Measurements from ENCODE around the gene CFAP46. TPM values are rescaled to one million over a fixed set of nuclear protein-coding genes. Genes with fewer than 3 reads are reported as not detected.

Gene CFAP46
- total and polyA plus RNA-seq, 2 experiments from 2014 or later = 3.1 to 5.4 TPM

- Mint-ChIP-seq H3K36me3 (ENCODE audit: low read depth) (no peaks in the 10 kb centered on the region), H3K9me3 (no peaks in the 10 kb centered on the region; the same call in 2 of the 3 replicates), H3K27ac (no peak overlapping the region; the same call in 1 of the 2 replicates), H3K4me3 (no peak overlapping the region), H3K4me1 (peaks cover 22% of the 10 kb centered on the region), H3K27me3 (ENCODE audit: insufficient read depth, low read depth, poor library complexity) (peaks cover 15% of the 10 kb centered on the region)
- no peak for TF ChIP-seq STAT1 (IDR thresholded peaks at IDR 0.05; ENCODE audit: unreplicated experiment)
- no peak for TF ChIP-seq EZH2phosphoT487 (IDR thresholded peaks at IDR 0.05; ENCODE audit: unreplicated experiment)
- TF ChIP-seq EZH2 (IDR thresholded peaks at IDR 0.05; ENCODE audit: low read depth, unreplicated experiment) = no peak
- no peak for TF ChIP-seq POLR2AphosphoS5 (IDR thresholded peaks at IDR 0.05; ENCODE audit: low read depth)
- TF ChIP-seq ZNF462 (CRISPR knock-in tag; IDR thresholded peaks at IDR 0.05) = no peak
- Histone ChIP-seq H3K4me2 (no peak overlapping the region), H3F3A (replicated peaks; ENCODE audit: low read depth) (no peaks in the 10 kb centered on the region), H3K4me3 (no peak overlapping the region), H3K27me3 (ENCODE audit: insufficient read depth) (no peaks in the 10 kb centered on the region), H3K27ac (ENCODE audit: low read depth) (no peak overlapping the region), H3K9me2 (ENCODE audit: insufficient read depth) (no peaks in the 10 kb centered on the region), H3K36me3 (ENCODE audit: insufficient read depth) (no peaks in the 10 kb centered on the region), H4K20me1 (replicated peaks; ENCODE audit: insufficient read depth) (no peaks in the 10 kb centered on the region), H3K79me2 (replicated peaks; ENCODE audit: insufficient read depth) (no peaks in the 10 kb centered on the region), H3K4me1 (ENCODE audit: insufficient read depth) (no peaks in the 10 kb centered on the region), H2AFZ (no peak overlapping the region)
- ATAC-seq = no peak
- DNase-seq (ENCODE audit: low spot score) = no peak
Measured at GRCh38 chr10:132910186-132910880, 32.0 kb downstream of the CFAP46 start.
